A673 (cell line): ENCODE results near the gene TCERG1L.

Source experiments
- CTCF ChIP-seq: fragments of 300-800, 200-600 bp; sonication (generic); conservative IDR thresholded peaks from 2 replicates; pipeline ENCODE4 v1.5.1; 2017; ENCODE audit warnings: low read depth, mild to moderate bottlenecking, antibody characterized with exemption, low read length, moderate library complexity, mixed read lengths
- EZH2 ChIP-seq: fragments of 200-600 bp; sonication (generic); IDR thresholded peaks from 2 replicates; pipeline ENCODE4 v1.6.1; 2017; ENCODE audit warnings: borderline replicate concordance, low read depth, mild to moderate bottlenecking, mixed read lengths, antibody characterized with exemption, low read length; ENCODE audit not compliant: poor library complexity, severe bottlenecking

GRCh38 chr10:131043039-131043691, 268.4 kb downstream of the TCERG1L start:
- TF ChIP-seq CTCF (no peak), EZH2 (no peak)
